Astrocyte (in vitro differentiated cells and primary cell): ENCODE measurements around the gene KEL. TPM values are rescaled to one million over a fixed set of nuclear protein-coding genes. Genes with fewer than 3 reads are reported as not detected.

Experiments used
- DNase-seq: peaks from one replicate; pipeline ENCODE4 v3.0.0-alpha.2; 2010; ENCODE audit warnings: low read depth
- FAIRE-seq: peaks from 2 replicates; lab custom pipeline; 2011; peaks lifted over from hg19 to GRCh38; lab: Jason Lieb, UNC
- H2AFZ ChIP-seq: 2 replicates; pipeline ENCODE4 v1.6.0; 2012; ENCODE audit warnings: low read depth, low read length, inconsistent platforms
- H3K27ac ChIP-seq: 2 replicates; pipeline ENCODE4 v1.5.1; 2011; ENCODE audit warnings: low read depth, low read length, inconsistent platforms
- H3K27me3 ChIP-seq: 2 replicates; pipeline ENCODE4 v1.6.0; 2011; ENCODE audit warnings: low read length, inconsistent platforms; ENCODE audit not compliant: insufficient read depth
- H3K36me3 ChIP-seq: 2 replicates; pipeline ENCODE4 v1.5.1; 2011; ENCODE audit warnings: low read length, inconsistent platforms; ENCODE audit not compliant: insufficient read depth
- H3K4me1 ChIP-seq: 2 replicates; pipeline ENCODE4 v1.5.1; 2011; ENCODE audit warnings: low read length, inconsistent platforms; ENCODE audit not compliant: insufficient read depth
- H3K4me2 ChIP-seq: 2 replicates; pipeline ENCODE4 v1.6.0; 2012; ENCODE audit warnings: low read length, inconsistent platforms
- H3K4me3 ChIP-seq: 2 replicates; pipeline ENCODE4 v1.5.1; 2011; ENCODE audit warnings: low read depth, mild to moderate bottlenecking, low read length, inconsistent platforms; ENCODE audit not compliant: insufficient read depth
- H3K79me2 ChIP-seq: 2 replicates; pipeline ENCODE4 v1.6.0; 2012; ENCODE audit warnings: mild to moderate bottlenecking, low read length, inconsistent platforms; ENCODE audit not compliant: insufficient read depth
- H3K9ac ChIP-seq: 2 replicates; pipeline ENCODE4 v1.6.0; 2012; ENCODE audit warnings: mild to moderate bottlenecking, low read length, inconsistent platforms
- H3K9me3 ChIP-seq: 2 replicates; pipeline ENCODE4 v1.5.1; 2012; ENCODE audit warnings: low read depth, mild to moderate bottlenecking, low read length, inconsistent platforms; ENCODE audit not compliant: insufficient read depth
- H4K20me1 ChIP-seq: 2 replicates; pipeline ENCODE4 v1.6.0; 2012; ENCODE audit warnings: low read length, inconsistent platforms; ENCODE audit not compliant: insufficient read depth
- H3K27ac Mint-ChIP-seq: one replicate; pipeline ENCODE4 v1.8.0; 2021; ENCODE audit warnings: mild to moderate bottlenecking, mixed read lengths; ENCODE audit not compliant: unreplicated experiment
- H3K27me3 Mint-ChIP-seq: one replicate; pipeline ENCODE4 v1.8.0; 2021; ENCODE audit warnings: low read depth, mixed read lengths; ENCODE audit not compliant: unreplicated experiment
- H3K36me3 Mint-ChIP-seq: one replicate; pipeline ENCODE4 v1.8.0; 2021; ENCODE audit warnings: low read depth, mixed read lengths; ENCODE audit not compliant: unreplicated experiment
- H3K4me1 Mint-ChIP-seq: one replicate; pipeline ENCODE4 v1.8.0; 2021; ENCODE audit warnings: low read depth, mixed read lengths; ENCODE audit not compliant: unreplicated experiment
- H3K4me3 Mint-ChIP-seq: one replicate; pipeline ENCODE4 v1.8.0; 2021; ENCODE audit warnings: mild to moderate bottlenecking, moderate library complexity, mixed read lengths; ENCODE audit not compliant: unreplicated experiment
- H3K9me3 Mint-ChIP-seq: one replicate; pipeline ENCODE4 v1.8.0; 2021; ENCODE audit warnings: mild to moderate bottlenecking, mixed read lengths; ENCODE audit not compliant: unreplicated experiment
- EZH2 ChIP-seq: IDR thresholded peaks from 2 replicates; pipeline ENCODE4 v1.6.1; 2012; ENCODE audit warnings: mild to moderate bottlenecking, low read length, inconsistent platforms; ENCODE audit not compliant: insufficient read depth
- total RNA-seq: library from RNA; stranded (reverse); gene quantifications from 2 replicates; pipeline ENCODE4 v1.2.1, GENCODE V29; 2021
- TF ChIP-seq, protein P1 (sequence below): IDR thresholded peaks from 2 replicates; pipeline ENCODE4 v1.5.1; 2011; ENCODE audit warnings: low read depth, mild to moderate bottlenecking, inconsistent platforms, low read length, moderate library complexity; ENCODE audit not compliant: insufficient read depth

Gene KEL
- total RNA-seq, 1 donor from 2014 or later: not detected

GRCh38 chr7:142894112-142894984 lies 67.8 kb downstream of the KEL start:
- no peak for FAIRE-seq
- Histone ChIP-seq H3K79me2 (no peaks in the 10 kb centered on the region), H3K9ac (no peak overlapping the region), H3K4me3 (no peak overlapping the region), H2AFZ (no peak overlapping the region), H3K27ac (no peak overlapping the region), H3K9me3 (no peaks in the 10 kb centered on the region), H3K27me3 (peaks cover 3% of the 10 kb centered on the region), H4K20me1 (no peaks in the 10 kb centered on the region), H3K36me3 (no peaks in the 10 kb centered on the region), H3K4me1 (no peaks in the 10 kb centered on the region), H3K4me2 (no peak overlapping the region)
- Mint-ChIP-seq H3K27me3 (peaks cover 43% of the 10 kb centered on the region), H3K4me3 (no peak overlapping the region), H3K36me3 (no peaks in the 10 kb centered on the region), H3K4me1 (no peaks in the 10 kb centered on the region), H3K27ac (no peak overlapping the region), H3K9me3 (no peaks in the 10 kb centered on the region)
- TF ChIP-seq EZH2: no peak
- TF ChIP-seq, protein P1, sequence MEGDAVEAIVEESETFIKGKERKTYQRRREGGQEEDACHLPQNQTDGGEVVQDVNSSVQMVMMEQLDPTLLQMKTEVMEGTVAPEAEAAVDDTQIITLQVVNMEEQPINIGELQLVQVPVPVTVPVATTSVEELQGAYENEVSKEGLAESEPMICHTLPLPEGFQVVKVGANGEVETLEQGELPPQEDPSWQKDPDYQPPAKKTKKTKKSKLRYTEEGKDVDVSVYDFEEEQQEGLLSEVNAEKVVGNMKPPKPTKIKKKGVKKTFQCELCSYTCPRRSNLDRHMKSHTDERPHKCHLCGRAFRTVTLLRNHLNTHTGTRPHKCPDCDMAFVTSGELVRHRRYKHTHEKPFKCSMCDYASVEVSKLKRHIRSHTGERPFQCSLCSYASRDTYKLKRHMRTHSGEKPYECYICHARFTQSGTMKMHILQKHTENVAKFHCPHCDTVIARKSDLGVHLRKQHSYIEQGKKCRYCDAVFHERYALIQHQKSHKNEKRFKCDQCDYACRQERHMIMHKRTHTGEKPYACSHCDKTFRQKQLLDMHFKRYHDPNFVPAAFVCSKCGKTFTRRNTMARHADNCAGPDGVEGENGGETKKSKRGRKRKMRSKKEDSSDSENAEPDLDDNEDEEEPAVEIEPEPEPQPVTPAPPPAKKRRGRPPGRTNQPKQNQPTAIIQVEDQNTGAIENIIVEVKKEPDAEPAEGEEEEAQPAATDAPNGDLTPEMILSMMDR: no peak
- DNase-seq: no peak

DNA sequence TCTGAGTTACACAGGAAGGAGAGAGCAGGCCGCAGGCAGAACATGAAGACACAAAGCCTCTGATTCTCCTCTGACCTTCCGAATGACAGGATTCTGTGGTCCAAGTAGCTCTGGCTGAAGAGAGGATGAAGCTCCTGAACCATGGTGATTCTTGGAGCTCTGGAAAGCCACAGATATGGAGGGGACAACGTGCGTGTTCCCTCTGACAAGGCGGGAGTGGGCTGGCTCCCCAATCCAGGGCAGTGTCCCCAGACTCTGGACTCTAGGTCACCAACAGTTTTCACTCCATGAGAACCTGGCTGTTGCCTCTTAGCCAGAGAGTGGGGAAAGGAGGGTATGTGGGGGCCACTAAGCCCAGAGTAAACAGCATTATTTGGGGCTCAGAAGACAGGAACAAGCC lies 69.2 kb downstream of the KEL start:
- Mint-ChIP-seq H3K4me3 (no peak overlapping the region), H3K36me3 (no peaks in the 10 kb centered on the region), H3K4me1 (no peaks in the 10 kb centered on the region), H3K27ac (no peak overlapping the region), H3K9me3 (no peaks in the 10 kb centered on the region), H3K27me3 (peaks cover 36% of the 10 kb centered on the region)
- TF ChIP-seq EZH2: no peak
- TF ChIP-seq, protein P1: no peak
- H3K79me2 ChIP-seq: no peaks in the 10 kb centered on the region
- H3K9ac ChIP-seq: no peak overlapping the region
- no peak overlapping the region for H3K4me2 ChIP-seq
- H3K4me1 ChIP-seq: no peaks in the 10 kb centered on the region
- DNase-seq: no peak
- H3K4me3 ChIP-seq: no peak overlapping the region
- H4K20me1 ChIP-seq: no peaks in the 10 kb centered on the region
- FAIRE-seq: no peak
- H3K27ac ChIP-seq: no peak overlapping the region
- H3K36me3 ChIP-seq: no peaks in the 10 kb centered on the region
- H3K9me3 ChIP-seq: no peaks in the 10 kb centered on the region
- H3K27me3 ChIP-seq: peaks cover 3% of the 10 kb centered on the region
- H2AFZ ChIP-seq: no peak overlapping the region

DNA sequence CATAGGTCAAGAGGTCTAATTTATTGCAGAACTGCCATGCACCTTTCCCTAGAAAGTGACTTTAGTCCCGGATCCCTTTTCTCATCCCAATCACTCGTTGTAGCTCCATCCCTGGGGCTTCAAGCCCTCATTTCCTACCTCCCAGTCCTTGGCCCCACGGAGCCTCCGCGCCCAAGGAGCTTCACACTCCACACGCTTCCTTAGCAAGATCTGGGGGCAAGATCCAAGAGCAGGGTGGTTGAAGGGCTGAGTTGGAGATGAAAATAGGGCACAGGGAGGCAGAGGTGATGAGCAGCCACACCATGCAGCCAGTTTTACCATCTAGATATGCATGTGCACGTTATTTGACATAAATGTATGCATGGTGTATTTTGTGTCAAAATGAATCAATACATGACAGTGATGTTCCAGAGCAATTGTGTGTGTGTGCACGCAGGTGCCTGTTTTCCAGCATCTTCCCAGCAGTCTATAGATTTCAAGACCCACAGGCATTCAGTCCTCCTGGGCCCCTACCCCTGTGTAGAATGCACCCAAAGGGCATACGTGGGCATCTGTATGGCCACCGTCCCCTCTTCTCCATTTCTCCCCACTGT lies 70.6 kb downstream of the KEL start:
- no peak for FAIRE-seq
- no peak overlapping the region for H3K4me3 ChIP-seq

More for the DNA sequence above, 70.6 kb downstream of the KEL start:
- Mint-ChIP-seq H3K4me1 (no peaks in the 10 kb centered on the region), H3K27ac (no peak overlapping the region), H3K4me3 (no peak overlapping the region), H3K36me3 (no peaks in the 10 kb centered on the region), H3K27me3 (peaks cover 30% of the 10 kb centered on the region), H3K9me3 (no peaks in the 10 kb centered on the region)
- Histone ChIP-seq H2AFZ (no peak overlapping the region), H3K27me3 (peaks cover 5% of the 10 kb centered on the region), H3K4me1 (no peaks in the 10 kb centered on the region), H3K4me2 (no peak overlapping the region), H3K36me3 (no peaks in the 10 kb centered on the region), H3K9me3 (no peaks in the 10 kb centered on the region), H3K27ac (no peak overlapping the region), H4K20me1 (no peaks in the 10 kb centered on the region), H3K79me2 (no peaks in the 10 kb centered on the region), H3K9ac (no peak overlapping the region)
- no peak for DNase-seq
- no peak for TF ChIP-seq EZH2
- TF ChIP-seq, protein P1: no peak
